Measurements from ENCODE around the gene ZNF253. TPM values are rescaled to one million over a fixed set of nuclear protein-coding genes. Genes with fewer than 3 reads are reported as not detected.

Gene ZNF253
- total and polyA plus RNA-seq, 2 of the 13 experiments (the other 11 are each of a cell fraction or from before 2014, with no cell fraction given): 3.5 to 10.6 TPM

DNA sequence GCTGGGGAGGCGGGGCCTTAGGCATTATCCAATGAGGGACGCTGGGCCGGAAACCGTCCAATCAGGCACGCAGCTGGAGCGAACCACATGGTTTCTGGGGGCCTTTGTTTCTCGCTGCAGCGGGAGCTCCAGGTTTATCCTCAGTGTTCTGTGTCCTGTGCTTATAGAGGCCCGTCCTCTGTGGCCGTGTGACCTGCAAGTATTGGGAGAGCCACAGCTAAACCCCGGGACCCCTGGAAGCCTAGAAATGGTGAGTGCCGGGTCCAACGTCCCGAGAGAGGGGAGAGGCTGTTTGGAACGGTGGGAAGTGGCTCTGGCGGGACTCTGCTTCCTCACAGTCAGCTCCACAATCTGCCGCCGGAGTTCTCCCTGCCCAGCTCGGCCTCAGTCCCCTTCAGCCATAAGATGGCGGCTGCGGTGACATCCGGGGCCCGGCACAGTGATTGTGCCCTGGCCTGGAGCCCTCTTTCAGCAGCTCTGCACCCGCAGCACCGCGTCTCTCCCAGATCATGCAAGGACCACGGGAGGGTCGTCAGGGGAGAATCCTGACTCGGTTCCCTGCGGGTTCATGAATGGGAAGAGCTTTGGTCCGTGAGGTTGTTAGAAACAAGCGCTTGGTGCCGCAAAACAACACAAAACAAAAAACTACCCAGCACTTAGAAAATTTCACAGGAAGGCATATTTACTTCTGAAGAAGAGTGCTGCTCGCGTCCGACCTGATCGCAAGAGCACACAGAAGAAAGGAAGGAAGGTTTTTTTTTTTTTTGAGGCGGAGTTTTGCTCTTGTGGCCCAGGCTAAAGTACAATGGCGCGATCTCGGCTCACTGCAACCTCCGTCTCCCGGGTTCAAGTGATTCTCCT is at the start of gene ZNF253 (continued):
- TF ChIP-seq, protein P1, sequence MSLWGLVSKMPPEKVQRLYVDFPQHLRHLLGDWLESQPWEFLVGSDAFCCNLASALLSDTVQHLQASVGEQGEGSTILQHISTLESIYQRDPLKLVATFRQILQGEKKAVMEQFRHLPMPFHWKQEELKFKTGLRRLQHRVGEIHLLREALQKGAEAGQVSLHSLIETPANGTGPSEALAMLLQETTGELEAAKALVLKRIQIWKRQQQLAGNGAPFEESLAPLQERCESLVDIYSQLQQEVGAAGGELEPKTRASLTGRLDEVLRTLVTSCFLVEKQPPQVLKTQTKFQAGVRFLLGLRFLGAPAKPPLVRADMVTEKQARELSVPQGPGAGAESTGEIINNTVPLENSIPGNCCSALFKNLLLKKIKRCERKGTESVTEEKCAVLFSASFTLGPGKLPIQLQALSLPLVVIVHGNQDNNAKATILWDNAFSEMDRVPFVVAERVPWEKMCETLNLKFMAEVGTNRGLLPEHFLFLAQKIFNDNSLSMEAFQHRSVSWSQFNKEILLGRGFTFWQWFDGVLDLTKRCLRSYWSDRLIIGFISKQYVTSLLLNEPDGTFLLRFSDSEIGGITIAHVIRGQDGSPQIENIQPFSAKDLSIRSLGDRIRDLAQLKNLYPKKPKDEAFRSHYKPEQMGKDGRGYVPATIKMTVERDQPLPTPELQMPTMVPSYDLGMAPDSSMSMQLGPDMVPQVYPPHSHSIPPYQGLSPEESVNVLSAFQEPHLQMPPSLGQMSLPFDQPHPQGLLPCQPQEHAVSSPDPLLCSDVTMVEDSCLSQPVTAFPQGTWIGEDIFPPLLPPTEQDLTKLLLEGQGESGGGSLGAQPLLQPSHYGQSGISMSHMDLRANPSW (CRISPR knock-in tag; IDR thresholded peaks at IDR 0.05; ENCODE audit: borderline replicate concordance): no peak
- TF ChIP-seq, protein P2, sequence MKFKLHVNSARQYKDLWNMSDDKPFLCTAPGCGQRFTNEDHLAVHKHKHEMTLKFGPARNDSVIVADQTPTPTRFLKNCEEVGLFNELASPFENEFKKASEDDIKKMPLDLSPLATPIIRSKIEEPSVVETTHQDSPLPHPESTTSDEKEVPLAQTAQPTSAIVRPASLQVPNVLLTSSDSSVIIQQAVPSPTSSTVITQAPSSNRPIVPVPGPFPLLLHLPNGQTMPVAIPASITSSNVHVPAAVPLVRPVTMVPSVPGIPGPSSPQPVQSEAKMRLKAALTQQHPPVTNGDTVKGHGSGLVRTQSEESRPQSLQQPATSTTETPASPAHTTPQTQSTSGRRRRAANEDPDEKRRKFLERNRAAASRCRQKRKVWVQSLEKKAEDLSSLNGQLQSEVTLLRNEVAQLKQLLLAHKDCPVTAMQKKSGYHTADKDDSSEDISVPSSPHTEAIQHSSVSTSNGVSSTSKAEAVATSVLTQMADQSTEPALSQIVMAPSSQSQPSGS (CRISPR knock-in tag; IDR thresholded peaks at IDR 0.05): no peak
- TF ChIP-seq, protein P3, sequence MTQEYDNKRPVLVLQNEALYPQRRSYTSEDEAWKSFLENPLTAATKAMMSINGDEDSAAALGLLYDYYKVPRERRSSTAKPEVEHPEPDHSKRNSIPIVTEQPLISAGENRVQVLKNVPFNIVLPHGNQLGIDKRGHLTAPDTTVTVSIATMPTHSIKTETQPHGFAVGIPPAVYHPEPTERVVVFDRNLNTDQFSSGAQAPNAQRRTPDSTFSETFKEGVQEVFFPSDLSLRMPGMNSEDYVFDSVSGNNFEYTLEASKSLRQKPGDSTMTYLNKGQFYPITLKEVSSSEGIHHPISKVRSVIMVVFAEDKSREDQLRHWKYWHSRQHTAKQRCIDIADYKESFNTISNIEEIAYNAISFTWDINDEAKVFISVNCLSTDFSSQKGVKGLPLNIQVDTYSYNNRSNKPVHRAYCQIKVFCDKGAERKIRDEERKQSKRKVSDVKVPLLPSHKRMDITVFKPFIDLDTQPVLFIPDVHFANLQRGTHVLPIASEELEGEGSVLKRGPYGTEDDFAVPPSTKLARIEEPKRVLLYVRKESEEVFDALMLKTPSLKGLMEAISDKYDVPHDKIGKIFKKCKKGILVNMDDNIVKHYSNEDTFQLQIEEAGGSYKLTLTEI (CRISPR knock-in tag; conservative IDR thresholded peaks at IDR 0.05): no peak
- TF ChIP-seq ETV5 (CRISPR knock-in tag; IDR thresholded peaks at IDR 0.05; ENCODE audit: borderline replicate concordance) (peak; percentile 20; the same call in 1 of the 2 replicates), KLF15 (CRISPR knock-in tag; IDR thresholded peaks at IDR 0.05; ENCODE audit: borderline replicate concordance) (no peak), SIN3A (IDR thresholded peaks at IDR 0.05; ENCODE audit: borderline replicate concordance, low read depth, low read length) (0 out of 2 replicates have a peak, but pooled peaks have one; percentile 66), FOXM1 (CRISPR knock-in tag; IDR thresholded peaks at IDR 0.05) (no peak), ATF7 (IDR thresholded peaks at IDR 0.05) (no peak), ATF7 (CRISPR knock-in tag; IDR thresholded peaks at IDR 0.05) (no peak; the same call in 1 of the 2 replicates), RFX1 (IDR thresholded peaks at IDR 0.05) (no peak), HCFC1 (IDR thresholded peaks at IDR 0.05; ENCODE audit: low read depth, low read length) (no peak), FOXC1 (CRISPR knock-in tag; IDR thresholded peaks at IDR 0.05; ENCODE audit: borderline replicate concordance) (peak; percentile 45; the same call in 1 of the 2 replicates), ZNF547 (CRISPR knock-in tag; IDR thresholded peaks at IDR 0.05) (peak; percentile 28; the same call in 1 of the 2 replicates), JUNB (CRISPR knock-in tag; IDR thresholded peaks at IDR 0.05; ENCODE audit: borderline replicate concordance) (0 out of 2 replicates have a peak, but pooled peaks have one; percentile 26), ZNF766 (CRISPR knock-in tag; IDR thresholded peaks at IDR 0.05; ENCODE audit: borderline replicate concordance) (no peak; the same call in 1 of the 2 replicates), ZNF775 (CRISPR knock-in tag; IDR thresholded peaks at IDR 0.05; ENCODE audit: borderline replicate concordance) (no peak), ZC3H13 (CRISPR knock-in tag; IDR thresholded peaks at IDR 0.05) (no peak), NR2C2 (CRISPR knock-in tag; IDR thresholded peaks at IDR 0.05; ENCODE audit: borderline replicate concordance) (peak; percentile 30; the same call in 1 of the 2 replicates), TGIF2 (CRISPR knock-in tag; IDR thresholded peaks at IDR 0.05) (no peak), NFE2L1 (CRISPR knock-in tag; IDR thresholded peaks at IDR 0.05; ENCODE audit: borderline replicate concordance) (peak; percentile 29; the same call in 1 of the 2 replicates)
- TF ChIP-seq, protein P4, sequence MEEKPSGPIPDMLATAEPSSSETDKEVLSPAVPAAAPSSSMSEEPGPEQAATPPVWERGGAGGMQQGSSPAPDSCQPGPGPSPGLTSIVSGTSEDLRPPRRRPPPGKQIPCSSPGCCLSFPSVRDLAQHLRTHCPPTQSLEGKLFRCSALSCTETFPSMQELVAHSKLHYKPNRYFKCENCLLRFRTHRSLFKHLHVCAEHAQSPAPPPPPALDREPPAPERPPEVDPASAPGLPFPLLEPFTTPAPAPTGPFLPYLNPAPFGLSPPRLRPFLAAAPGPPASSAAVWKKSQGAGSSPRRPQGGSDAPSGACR (CRISPR knock-in tag; IDR thresholded peaks at IDR 0.05): no peak

All from HepG2 (cell line).